Activated CD4-positive, alpha-beta T cell treated with anti-CD3 and anti-CD28 coated beads for 48 hours (primary cell): ENCODE measurements around the gene PNCK.

Source experiments
- DNase-seq: peaks from one replicate; pipeline ENCODE4 v3.0.0-alpha.2; 2020

Gene PNCK

GRCh38 chrX:153639177-153640044, 34.2 kb downstream of the PNCK start:
- DNase-seq: no peak

GRCh38 chrX:153638436-153639176, 35.0 kb downstream of the PNCK start:
- no peak for DNase-seq

- DNase-seq: no peak
These were observed 35.6 kb downstream of the PNCK start for GRCh38 chrX:153638041-153638371.

- no peak for DNase-seq
These were observed 36.2 kb downstream of the PNCK start for GRCh38 chrX:153637121-153638040.

GRCh38 chrX:153636716-153637115, 36.9 kb downstream of the PNCK start:
- DNase-seq: no peak

GRCh38 chrX:153635788-153636668, 37.6 kb downstream of the PNCK start:
- DNase-seq: peak; percentile 49

- DNase-seq: no peak
These were observed 38.2 kb downstream of the PNCK start for GRCh38 chrX:153635388-153635787.

GRCh38 chrX:153634832-153635231, 38.8 kb downstream of the PNCK start:
- no peak for DNase-seq

- no peak for DNase-seq
These were observed 39.4 kb downstream of the PNCK start for GRCh38 chrX:153634236-153634635.

- no peak for DNase-seq
These were observed 39.9 kb downstream of the PNCK start for GRCh38 chrX:153633607-153634180.

- no peak for DNase-seq
These were observed 40.6 kb downstream of the PNCK start for GRCh38 chrX:153633048-153633447.

GRCh38 chrX:153632595-153632946, 41.0 kb downstream of the PNCK start:
- no peak for DNase-seq

- no peak for DNase-seq
These were observed 41.6 kb downstream of the PNCK start for GRCh38 chrX:153631907-153632594.

- DNase-seq: no peak
These were observed 42.3 kb downstream of the PNCK start for GRCh38 chrX:153631346-153631745.

- DNase-seq: no peak
These were observed 44.9 kb downstream of the PNCK start for GRCh38 chrX:153628665-153629064.

GRCh38 chrX:153628129-153628528, 45.5 kb downstream of the PNCK start:
- no peak for DNase-seq

GRCh38 chrX:153627675-153628111, 45.9 kb downstream of the PNCK start:
- no peak for DNase-seq

- no peak for DNase-seq
These were observed 46.5 kb downstream of the PNCK start for GRCh38 chrX:153626863-153627674.

- no peak for DNase-seq
These were observed 47.5 kb downstream of the PNCK start for GRCh38 chrX:153626025-153626633.
